ENCODE results near the gene CDKL5.

Gene CDKL5

DNA sequence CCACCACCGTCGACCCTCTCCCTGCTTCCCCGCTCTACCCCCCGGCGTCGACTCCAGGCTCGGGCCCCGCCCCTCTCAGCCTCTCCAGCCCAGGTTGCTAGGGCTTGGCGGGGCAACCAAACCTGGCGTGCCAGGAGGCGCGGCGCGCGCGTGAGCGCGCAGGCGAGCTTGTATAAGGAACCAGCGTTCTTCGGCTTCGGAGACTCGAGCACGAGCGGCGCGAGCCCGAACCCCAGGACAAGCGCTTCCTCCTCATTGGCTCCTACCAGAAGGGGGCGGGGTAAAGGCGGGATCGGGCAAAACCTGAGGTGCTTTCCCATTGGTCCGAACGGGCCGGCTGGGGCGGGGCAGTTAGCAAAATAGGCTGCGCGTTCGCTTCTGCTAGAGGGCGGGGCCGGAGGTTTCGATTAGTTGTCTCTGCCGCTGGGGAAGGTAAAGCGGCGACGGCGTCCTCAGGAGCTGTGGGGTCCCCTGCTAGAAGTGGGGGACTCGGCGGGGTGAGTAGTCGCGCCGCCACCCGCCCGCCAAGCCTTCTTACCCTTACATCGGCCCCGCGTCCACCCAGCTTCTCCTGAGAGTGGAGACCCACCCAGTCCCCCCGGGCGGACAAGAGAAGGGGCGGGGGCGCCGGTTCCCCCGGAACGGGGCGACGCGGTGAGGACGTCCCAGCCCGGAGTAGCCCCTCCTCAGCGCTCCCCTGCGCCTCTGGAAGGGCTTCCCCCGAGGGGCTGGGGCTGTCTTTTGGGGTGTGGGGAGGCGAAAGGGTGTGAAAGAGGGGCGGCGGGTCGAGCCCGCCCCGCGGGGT, at the start of gene CDKL5:
Gene CDKL5 (plus strand): TSS at position 410 of the 805 bp plus-strand sequence. CDS start 81,489 bp downstream, outside the sequence.
- no peaks in the 10 kb centered on the region for H3K27me3 ChIP-seq (ENCODE audit: control insufficient read depth in 1 of 2, insufficient read depth in 2 of 2, low read length in 2 of 2)
- peak within 1 kb of the TSS; percentile 71 to 79 for H3K4me3 ChIP-seq (ENCODE audit: low read length in 2 of 2)
- no peaks in the 10 kb centered on the region for H3K36me3 ChIP-seq (ENCODE audit: control insufficient read depth in 2 of 2, insufficient read depth in 2 of 2, low read length in 2 of 2)
- no peak within 1 kb of the TSS for H3K27ac ChIP-seq (ENCODE audit: low read length)
- peak within 1 kb of the TSS; percentile 42 to 63 for H3K9ac ChIP-seq (ENCODE audit: low read length in 2 of 2)
- H3K9me3 ChIP-seq (ENCODE audit: control insufficient read depth in 2 of 2, low read length in 2 of 2), result no peaks in the 10 kb centered on the region
- H3K4me1 ChIP-seq (ENCODE audit: control insufficient read depth, insufficient read depth, low read length), result no peaks in the 10 kb centered on the region

DNA sequence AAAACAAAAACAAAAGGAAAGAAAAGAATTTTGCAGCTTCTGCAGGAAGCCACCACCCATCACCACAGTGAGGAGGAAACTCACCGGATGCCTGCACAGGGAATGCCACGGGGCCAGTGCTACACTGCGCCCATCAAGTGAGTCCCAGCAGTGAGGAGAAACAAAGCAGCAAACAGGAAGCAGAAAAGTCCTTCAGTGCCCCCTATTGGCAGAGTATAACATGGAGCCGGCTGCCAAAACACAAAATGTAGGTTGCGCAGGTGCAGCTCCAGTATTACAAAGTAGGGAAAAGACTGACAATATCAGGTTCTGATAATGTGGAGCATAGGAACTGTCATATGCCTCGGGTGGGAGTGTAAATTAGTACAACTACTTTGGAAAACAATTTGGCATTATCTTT, 47.6 kb upstream of the CDKL5 start:
- no peaks in the 10 kb centered on the region for H3K9me3 ChIP-seq (ENCODE audit: control insufficient read depth in 2 of 2, low read length in 2 of 2)
- no peak overlapping the region for H3K27ac ChIP-seq (ENCODE audit: low read length)
- H3K27me3 ChIP-seq (ENCODE audit: control insufficient read depth in 1 of 2, insufficient read depth in 2 of 2, low read length in 2 of 2), result peaks cover 0 to 1% of the 10 kb centered on the region in 2 donors
- H3K9ac ChIP-seq (ENCODE audit: low read length in 2 of 2), result no peak overlapping the region
- H3K4me3 ChIP-seq (ENCODE audit: low read length in 2 of 2), result no peak overlapping the region
- no peaks in the 10 kb centered on the region for H3K36me3 ChIP-seq (ENCODE audit: control insufficient read depth in 2 of 2, insufficient read depth in 2 of 2, low read length in 2 of 2)
- no peaks in the 10 kb centered on the region for H3K4me1 ChIP-seq (ENCODE audit: control insufficient read depth, insufficient read depth, low read length)

DNA sequence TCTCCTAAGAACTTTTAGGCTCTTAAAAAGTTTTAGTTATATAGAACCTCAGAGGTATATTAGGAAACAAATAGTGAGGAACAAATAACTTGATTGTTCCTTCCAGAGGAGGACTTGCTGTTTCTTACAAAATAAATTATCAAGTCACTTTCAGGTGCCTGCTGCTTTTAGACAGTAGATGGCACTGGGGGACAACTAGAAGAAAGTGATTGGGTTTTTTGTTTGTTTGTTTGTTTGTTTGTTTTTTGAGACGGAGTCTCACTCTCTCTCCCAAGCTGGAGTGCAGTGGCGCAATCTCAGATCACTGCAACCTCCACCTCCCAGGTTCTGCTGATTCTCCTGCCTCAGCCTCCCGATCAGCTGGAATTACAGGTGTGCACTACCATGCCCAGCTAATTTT, 35.4 kb upstream of the CDKL5 start:
- no peaks in the 10 kb centered on the region for H3K27me3 ChIP-seq (ENCODE audit: control insufficient read depth in 1 of 2, insufficient read depth in 2 of 2, low read length in 2 of 2)
- H3K9ac ChIP-seq (ENCODE audit: low read length in 2 of 2), result no peak overlapping the region
- no peaks in the 10 kb centered on the region for H3K4me1 ChIP-seq (ENCODE audit: control insufficient read depth, insufficient read depth, low read length)
- H3K9me3 ChIP-seq (ENCODE audit: control insufficient read depth in 2 of 2, low read length in 2 of 2), result no peaks in the 10 kb centered on the region
- H3K36me3 ChIP-seq (ENCODE audit: control insufficient read depth in 2 of 2, insufficient read depth in 2 of 2, low read length in 2 of 2), result no peaks in the 10 kb centered on the region
- no peak overlapping the region for H3K27ac ChIP-seq (ENCODE audit: low read length)
- no peak overlapping the region for H3K4me3 ChIP-seq (ENCODE audit: low read length in 2 of 2)

DNA sequence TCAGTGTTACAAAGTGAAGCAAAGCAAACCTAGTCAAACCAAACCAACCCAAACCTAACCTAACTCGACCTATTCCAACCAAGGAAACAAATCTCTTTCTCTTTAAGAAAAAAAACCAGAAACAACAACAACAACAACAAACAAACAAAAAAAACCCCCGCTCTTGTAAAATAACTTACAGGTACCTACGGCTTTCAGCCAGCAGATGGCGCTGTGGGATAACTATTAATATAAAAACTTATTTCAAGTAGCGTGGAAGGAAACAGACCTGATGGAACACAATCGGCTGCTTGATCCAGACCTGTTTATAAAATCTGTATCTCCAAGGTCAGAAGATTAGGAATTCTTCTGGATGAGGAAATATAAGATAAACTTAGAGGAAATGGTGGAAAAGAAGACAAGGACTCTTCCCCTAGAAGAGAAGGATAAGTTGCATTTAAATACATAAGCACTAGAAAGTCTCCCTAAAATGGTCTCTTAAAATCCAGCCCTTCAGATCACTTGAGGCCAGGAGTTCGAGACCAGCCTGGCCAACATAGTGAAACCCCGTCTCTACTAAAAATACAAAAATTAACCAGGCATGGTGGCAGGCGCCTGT, 34.4 kb upstream of the CDKL5 start:
- Histone ChIP-seq H3K9ac (ENCODE audit: low read length in 2 of 2) (no peak overlapping the region), H3K9me3 (ENCODE audit: control insufficient read depth in 2 of 2, low read length in 2 of 2) (no peaks in the 10 kb centered on the region), H3K27me3 (ENCODE audit: control insufficient read depth in 1 of 2, insufficient read depth in 2 of 2, low read length in 2 of 2) (no peaks in the 10 kb centered on the region), H3K27ac (ENCODE audit: low read length) (no peak overlapping the region), H3K4me1 (ENCODE audit: control insufficient read depth, insufficient read depth, low read length) (no peaks in the 10 kb centered on the region), H3K4me3 (ENCODE audit: low read length in 2 of 2) (no peak overlapping the region), H3K36me3 (ENCODE audit: control insufficient read depth in 2 of 2, insufficient read depth in 2 of 2, low read length in 2 of 2) (no peaks in the 10 kb centered on the region)

DNA sequence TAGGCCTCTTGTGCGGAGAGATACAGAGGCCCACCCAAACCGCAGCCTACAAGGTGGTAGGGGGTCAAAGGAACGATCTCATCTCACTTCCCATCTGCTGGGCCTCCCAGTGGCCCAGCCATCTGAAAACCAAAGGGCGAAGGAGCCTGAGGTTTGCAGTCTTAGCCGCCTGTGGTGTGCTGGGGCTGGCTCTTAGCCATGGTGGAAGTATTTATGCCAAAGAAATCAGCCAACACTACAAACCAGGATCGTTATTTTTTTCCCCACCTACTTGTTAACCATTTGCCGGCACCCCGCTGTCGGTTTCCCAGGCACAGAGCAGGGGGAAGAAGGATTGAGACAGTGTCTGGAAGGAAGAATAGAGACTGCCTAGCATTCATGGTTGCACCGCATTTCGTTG, 30.9 kb upstream of the CDKL5 start:
- Histone ChIP-seq H3K9me3 (ENCODE audit: control insufficient read depth in 2 of 2, low read length in 2 of 2) (no peaks in the 10 kb centered on the region), H3K4me3 (ENCODE audit: low read length in 2 of 2) (no peak overlapping the region), H3K4me1 (ENCODE audit: control insufficient read depth, insufficient read depth, low read length) (no peaks in the 10 kb centered on the region), H3K36me3 (ENCODE audit: control insufficient read depth in 2 of 2, insufficient read depth in 2 of 2, low read length in 2 of 2) (no peaks in the 10 kb centered on the region), H3K27me3 (ENCODE audit: control insufficient read depth in 1 of 2, insufficient read depth in 2 of 2, low read length in 2 of 2) (peaks cover 0 to 3% of the 10 kb centered on the region in 2 donors), H3K27ac (ENCODE audit: low read length) (no peak overlapping the region), H3K9ac (ENCODE audit: low read length in 2 of 2) (no peak overlapping the region)

DNA sequence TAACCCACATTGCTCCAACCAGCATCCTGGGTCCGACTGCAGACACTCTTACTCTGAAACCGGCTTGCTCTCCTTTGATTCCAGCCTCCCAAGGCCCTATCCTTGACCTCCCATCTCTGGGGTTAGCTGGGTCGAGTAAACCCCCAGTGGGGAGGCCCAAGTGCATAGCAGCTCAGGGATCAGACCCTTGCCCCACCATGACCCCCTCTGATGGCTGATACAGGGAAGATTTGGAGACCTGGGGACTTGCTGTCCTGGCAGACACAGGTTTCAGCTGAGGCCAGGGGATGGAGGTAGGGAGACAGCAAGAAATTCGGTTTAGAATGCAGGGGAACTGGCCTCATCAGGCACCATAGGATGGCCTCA, 23.6 kb upstream of the CDKL5 start:
- Histone ChIP-seq H3K4me1 (ENCODE audit: control insufficient read depth, insufficient read depth, low read length) (no peaks in the 10 kb centered on the region), H3K9ac (ENCODE audit: low read length in 2 of 2) (no peak overlapping the region), H3K27me3 (ENCODE audit: control insufficient read depth in 1 of 2, insufficient read depth in 2 of 2, low read length in 2 of 2) (peaks cover 0 to 8% of the 10 kb centered on the region in 2 donors), H3K4me3 (ENCODE audit: low read length in 2 of 2) (no peak overlapping the region), H3K36me3 (ENCODE audit: control insufficient read depth in 2 of 2, insufficient read depth in 2 of 2, low read length in 2 of 2) (no peaks in the 10 kb centered on the region), H3K9me3 (ENCODE audit: control insufficient read depth in 2 of 2, low read length in 2 of 2) (peaks cover 0 to 2% of the 10 kb centered on the region in 2 donors), H3K27ac (ENCODE audit: low read length) (no peak overlapping the region)

DNA sequence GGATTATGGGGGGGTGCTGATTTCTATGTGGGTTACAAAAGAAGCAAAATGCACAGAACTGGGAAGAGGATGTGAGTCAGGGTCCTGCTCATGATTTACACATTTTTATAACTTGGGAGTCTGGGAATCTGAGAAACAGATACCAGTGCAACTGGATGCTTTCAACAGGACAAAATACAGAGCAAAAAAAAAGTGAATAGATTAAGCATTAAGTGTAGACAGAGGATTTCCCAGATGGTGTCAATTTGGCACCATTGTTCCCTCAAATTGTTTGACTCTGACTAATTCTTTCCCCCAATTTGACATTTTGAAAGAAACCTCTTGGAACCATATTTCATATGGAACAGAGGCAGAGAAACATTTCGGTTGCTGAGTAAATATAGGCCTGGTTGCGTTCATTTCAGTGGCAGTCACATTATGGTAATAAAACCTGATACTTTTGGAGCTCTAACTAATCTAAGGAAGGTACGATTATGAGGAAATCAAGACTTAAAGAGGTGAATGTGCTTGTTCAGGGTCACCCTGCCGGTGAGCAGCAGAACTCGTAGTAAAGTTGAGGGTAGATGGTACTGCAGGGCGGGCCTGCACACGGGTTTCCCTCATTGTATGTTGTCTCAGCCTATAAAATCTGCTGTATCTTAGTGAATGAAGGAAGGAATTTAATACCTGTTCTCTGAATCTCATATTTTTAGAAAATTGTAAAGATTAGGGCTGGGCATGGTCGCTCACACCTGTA, 18.7 kb upstream of the CDKL5 start:
- H3K27ac ChIP-seq (ENCODE audit: low read length), result no peak overlapping the region
- peaks cover 0 to 2% of the 10 kb centered on the region in 2 donors for H3K9me3 ChIP-seq (ENCODE audit: control insufficient read depth in 2 of 2, low read length in 2 of 2)
- H3K36me3 ChIP-seq (ENCODE audit: control insufficient read depth in 2 of 2, insufficient read depth in 2 of 2, low read length in 2 of 2), result no peaks in the 10 kb centered on the region
- no peak overlapping the region for H3K4me3 ChIP-seq (ENCODE audit: low read length in 2 of 2)
- H3K27me3 ChIP-seq (ENCODE audit: control insufficient read depth in 1 of 2, insufficient read depth in 2 of 2, low read length in 2 of 2), result peaks cover 0 to 7% of the 10 kb centered on the region in 2 donors
- no peak overlapping the region for H3K9ac ChIP-seq (ENCODE audit: low read length in 2 of 2)
- H3K4me1 ChIP-seq (ENCODE audit: control insufficient read depth, insufficient read depth, low read length), result no peaks in the 10 kb centered on the region

DNA sequence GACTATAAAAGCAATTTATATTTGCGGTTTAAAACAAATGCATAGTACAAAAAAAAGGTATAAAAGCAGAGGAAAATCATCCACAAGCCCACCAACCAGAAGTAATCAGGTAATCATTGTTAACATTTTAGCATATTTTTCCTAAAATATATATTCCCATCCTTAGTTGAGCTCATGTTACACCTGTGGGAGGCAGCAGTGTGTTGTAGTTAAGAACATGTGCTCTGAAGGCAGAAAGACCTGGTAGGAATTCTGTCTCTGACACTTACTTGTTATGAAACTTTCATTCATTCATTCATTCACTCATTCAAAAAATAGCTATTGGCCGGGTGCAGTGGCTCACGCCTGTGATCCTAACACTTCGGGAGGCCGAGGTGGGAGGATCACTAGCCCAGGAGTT, 15.4 kb upstream of the CDKL5 start:
- peaks cover 0 to 3% of the 10 kb centered on the region in 2 donors for H3K27me3 ChIP-seq (ENCODE audit: control insufficient read depth in 1 of 2, insufficient read depth in 2 of 2, low read length in 2 of 2)
- no peak overlapping the region for H3K27ac ChIP-seq (ENCODE audit: low read length)
- no peak overlapping the region for H3K9ac ChIP-seq (ENCODE audit: low read length in 2 of 2)
- no peaks in the 10 kb centered on the region for H3K4me1 ChIP-seq (ENCODE audit: control insufficient read depth, insufficient read depth, low read length)
- H3K9me3 ChIP-seq (ENCODE audit: control insufficient read depth in 2 of 2, low read length in 2 of 2), result no peaks in the 10 kb centered on the region
- H3K36me3 ChIP-seq (ENCODE audit: control insufficient read depth in 2 of 2, insufficient read depth in 2 of 2, low read length in 2 of 2), result no peaks in the 10 kb centered on the region
- no peak overlapping the region for H3K4me3 ChIP-seq (ENCODE audit: low read length in 2 of 2)

DNA sequence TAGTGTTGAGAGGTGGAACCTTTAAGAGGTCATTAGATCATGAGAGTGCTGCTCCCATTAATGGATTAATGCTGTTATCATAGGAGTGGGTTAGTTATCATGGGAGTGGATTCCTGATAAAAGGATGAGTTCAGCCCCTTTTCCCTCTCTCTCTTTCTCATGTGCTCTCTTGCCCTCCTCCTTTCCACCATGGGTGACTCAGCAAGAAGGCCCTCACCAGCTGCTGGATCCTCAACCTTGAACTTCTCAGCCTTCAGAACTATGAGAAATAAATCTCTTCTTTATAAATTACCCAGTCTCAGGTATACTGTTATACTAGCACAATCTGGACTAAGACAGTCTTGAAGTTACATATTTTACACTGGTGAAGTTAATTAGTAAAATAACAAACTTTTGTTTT, 10.0 kb upstream of the CDKL5 start:
- H3K4me3 ChIP-seq (ENCODE audit: low read length in 2 of 2), result no peak overlapping the region
- H3K9ac ChIP-seq (ENCODE audit: low read length in 2 of 2), result no peak overlapping the region
- H3K27ac ChIP-seq (ENCODE audit: low read length), result no peak overlapping the region
- no peaks in the 10 kb centered on the region for H3K27me3 ChIP-seq (ENCODE audit: control insufficient read depth in 1 of 2, insufficient read depth in 2 of 2, low read length in 2 of 2)
- H3K9me3 ChIP-seq (ENCODE audit: control insufficient read depth in 2 of 2, low read length in 2 of 2), result no peaks in the 10 kb centered on the region
- no peaks in the 10 kb centered on the region for H3K36me3 ChIP-seq (ENCODE audit: control insufficient read depth in 2 of 2, insufficient read depth in 2 of 2, low read length in 2 of 2)
- H3K4me1 ChIP-seq (ENCODE audit: control insufficient read depth, insufficient read depth, low read length), result no peaks in the 10 kb centered on the region

DNA sequence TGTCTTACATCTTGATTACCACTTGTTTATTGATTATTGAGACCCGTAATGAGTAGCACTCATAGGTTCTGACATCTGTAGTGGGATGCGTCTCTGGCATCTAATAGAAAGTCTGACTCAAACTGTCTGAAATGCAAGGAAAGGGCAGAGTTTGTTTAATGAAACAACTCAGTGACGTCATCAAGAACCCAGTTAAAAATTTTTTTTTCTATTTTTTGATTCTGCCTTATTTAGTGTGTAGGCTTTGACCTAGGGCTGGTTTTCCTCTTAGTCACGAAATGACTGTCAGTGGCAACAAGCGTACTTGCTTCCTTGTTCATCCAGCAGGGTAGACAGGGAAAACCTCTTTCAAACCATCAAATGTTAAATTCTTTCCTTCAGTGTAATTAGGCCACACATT, 3.1 kb upstream of the CDKL5 start:
- H3K27me3 ChIP-seq (ENCODE audit: control insufficient read depth in 1 of 2, insufficient read depth in 2 of 2, low read length in 2 of 2), result no peaks in the 10 kb centered on the region
- no peaks in the 10 kb centered on the region for H3K4me1 ChIP-seq (ENCODE audit: control insufficient read depth, insufficient read depth, low read length)
- H3K27ac ChIP-seq (ENCODE audit: low read length), result no peak overlapping the region
- no peak overlapping the region for H3K4me3 ChIP-seq (ENCODE audit: low read length in 2 of 2)
- no peaks in the 10 kb centered on the region for H3K36me3 ChIP-seq (ENCODE audit: control insufficient read depth in 2 of 2, insufficient read depth in 2 of 2, low read length in 2 of 2)
- H3K9ac ChIP-seq (ENCODE audit: low read length in 2 of 2), result no peak overlapping the region
- H3K9me3 ChIP-seq (ENCODE audit: control insufficient read depth in 2 of 2, low read length in 2 of 2), result no peaks in the 10 kb centered on the region
